OCI-LY1 (cell line): ENCODE measurements around the gene CARD11.
A peak's percentile ranks its signal among the peaks of the same experiment; 100 is the strongest.
"Not testable (repeated sequence)": the region's sequence is repeated elsewhere in the genome, so short reads cannot be mapped to it uniquely, and the experiment has no call there.

Experiments
- H2AFZ ChIP-seq: fragments of 200-600 bp; sonication (generic), shearing (Covaris generic); 2 replicates; pipeline ENCODE4 v1.6.0; 2014; ENCODE audit warnings: antibody characterized with exemption, mild to moderate bottlenecking, low read length
- H3F3A ChIP-seq: fragments of 200-600 bp; sonication (generic), shearing (Covaris generic); 2 replicates; pipeline ENCODE4 v1.6.0; 2014; ENCODE audit warnings: mild to moderate bottlenecking, antibody characterized with exemption, low read length, moderate library complexity; ENCODE audit not compliant: insufficient read depth
- H3K27ac ChIP-seq: fragments of 200-600 bp; sonication (generic); 2 replicates; pipeline ENCODE4 v1.5.1; 2014; ENCODE audit warnings: low read length, mixed run types, mild to moderate bottlenecking, low read depth; ENCODE audit not compliant: poor library complexity, severe bottlenecking
- H3K27me3 ChIP-seq: fragments of 200-600 bp; sonication (generic); 2 replicates; pipeline ENCODE4 v1.6.0; 2014; ENCODE audit warnings: antibody characterized with exemption, mild to moderate bottlenecking, low read length, moderate library complexity; ENCODE audit not compliant: insufficient read depth
- H3K36me3 ChIP-seq: fragments of 200-600 bp; sonication (generic); 2 replicates; pipeline ENCODE4 v1.6.1; 2014; ENCODE audit warnings: mild to moderate bottlenecking, antibody characterized with exemption, low read length, moderate library complexity, mixed read lengths; ENCODE audit not compliant: insufficient read depth
- H3K4me1 ChIP-seq: fragments of 200-600 bp; sonication (generic); 2 replicates; pipeline ENCODE4 v1.5.1; 2014; ENCODE audit warnings: mild to moderate bottlenecking, low read length, moderate library complexity; ENCODE audit not compliant: insufficient read depth, severe bottlenecking
- H3K4me2 ChIP-seq: fragments of 200-600 bp; sonication (generic), shearing (Covaris generic); 2 replicates; pipeline ENCODE4 v1.6.1; 2014; ENCODE audit warnings: low read length
- H3K4me3 ChIP-seq: fragments of 200-600 bp; sonication (generic); 2 replicates; pipeline ENCODE4 v1.5.1; 2014; ENCODE audit warnings: low read length, low read depth, mild to moderate bottlenecking, mixed read lengths; ENCODE audit not compliant: poor library complexity, severe bottlenecking
- H3K79me2 ChIP-seq: fragments of 200-600 bp; shearing (Covaris generic); 2 replicates; pipeline ENCODE4 v1.6.1; 2016; ENCODE audit warnings: mixed run types, low read length, mixed read lengths; ENCODE audit not compliant: insufficient read depth
- H3K9ac ChIP-seq: fragments of 200-600 bp; sonication (generic), shearing (Covaris generic); 2 replicates; pipeline ENCODE4 v1.6.1; 2014; ENCODE audit warnings: mild to moderate bottlenecking, low read length, mixed read lengths
- H3K9me2 ChIP-seq: fragments of 200-600 bp; sonication (generic), shearing (Covaris generic); 2 replicates; pipeline ENCODE4 v1.6.1; 2014; ENCODE audit warnings: low read depth, mild to moderate bottlenecking, low read length, mixed read lengths
- H3K9me3 ChIP-seq: fragments of 200-600 bp; shearing (Covaris generic); 2 replicates; pipeline ENCODE4 v1.6.1; 2014; ENCODE audit warnings: low read length, mixed read lengths
- H4K20me1 ChIP-seq: fragments of 200-600 bp; sonication (generic), shearing (Covaris generic); 2 replicates; pipeline ENCODE4 v1.6.0; 2016; ENCODE audit warnings: mild to moderate bottlenecking, low read length; ENCODE audit not compliant: insufficient read depth
- CTCF ChIP-seq: fragments of 200-600 bp; sonication (generic), shearing (Covaris generic); IDR thresholded peaks from 2 replicates; pipeline ENCODE4 v1.5.1; 2017; ENCODE audit warnings: mild to moderate bottlenecking, antibody characterized with exemption, low read length, moderate library complexity, mixed read lengths
- EZH2 ChIP-seq: fragments of 200-600 bp; sonication (generic), shearing (Covaris generic); IDR thresholded peaks from 2 replicates; pipeline ENCODE4 v1.8.0; 2017; ENCODE audit warnings: borderline replicate concordance, mixed run types, mild to moderate bottlenecking, antibody characterized with exemption, low read length, moderate library complexity, mixed read lengths

CARD11 gene

GRCh38 chr7:2921653-2922347 is 121.9 kb downstream of the CARD11 start:
- Histone ChIP-seq H3K36me3 (peaks cover 55% of the 10 kb centered on the region), H3K27ac (peak overlapping the region; percentile 23), H3K9me2 (no peaks in the 10 kb centered on the region), H3F3A (no peaks in the 10 kb centered on the region), H4K20me1 (no peaks in the 10 kb centered on the region), H3K79me2 (no peaks in the 10 kb centered on the region), H3K27me3 (no peaks in the 10 kb centered on the region), H3K9me3 (no peaks in the 10 kb centered on the region), H3K9ac (no peak overlapping the region), H3K4me2 (no peak overlapping the region), H3K4me3 (no peak overlapping the region), H3K4me1 (peaks cover 2% of the 10 kb centered on the region), H2AFZ (no peak overlapping the region)
- TF ChIP-seq CTCF (peak; percentile 32; the same call in 1 of the 2 replicates), EZH2 (no peak)

GRCh38 chr7:2920956-2921652 is 122.6 kb downstream of the CARD11 start:
- H3F3A ChIP-seq: no peaks in the 10 kb centered on the region
- no peak overlapping the region for H3K4me3 ChIP-seq
- H3K27me3 ChIP-seq: no peaks in the 10 kb centered on the region
- no peaks in the 10 kb centered on the region for H3K9me3 ChIP-seq
- no peak for TF ChIP-seq CTCF
- no peak for TF ChIP-seq EZH2
- peaks cover 57% of the 10 kb centered on the region for H3K36me3 ChIP-seq
- H3K27ac ChIP-seq: peak overlapping the region; percentile 23
- no peak overlapping the region for H3K9ac ChIP-seq
- no peaks in the 10 kb centered on the region for H3K4me1 ChIP-seq
- H3K9me2 ChIP-seq: no peaks in the 10 kb centered on the region
- H4K20me1 ChIP-seq: no peaks in the 10 kb centered on the region
- no peak overlapping the region for H3K4me2 ChIP-seq
- H2AFZ ChIP-seq: no peak overlapping the region
- no peaks in the 10 kb centered on the region for H3K79me2 ChIP-seq

- H3K36me3 ChIP-seq: peaks cover 62% of the 10 kb centered on the region
- not testable (repeated sequence) for H3K79me2 ChIP-seq, H3F3A ChIP-seq, H3K9ac ChIP-seq, H2AFZ ChIP-seq, H3K9me2 ChIP-seq, H3K27me3 ChIP-seq, H3K4me3 ChIP-seq, H3K27ac ChIP-seq, H3K4me1 ChIP-seq, H3K4me2 ChIP-seq, H3K9me3 ChIP-seq, H4K20me1 ChIP-seq
Measured at GRCh38 chr7:2920480-2920879, 123.2 kb downstream of the CARD11 start.
